IPS-20b (cell line): Measurements from ENCODE around the gene TBX4.

Source experiments
- H3K27ac ChIP-seq: one replicate; pipeline ENCODE4 v1.5.1; 2013; ENCODE audit warnings: low read length
- H3K27me3 ChIP-seq: 2 replicates; pipeline ENCODE4 v1.6.1; 2013; ENCODE audit warnings: mild to moderate bottlenecking, low read length, inconsistent platforms; ENCODE audit not compliant: insufficient read depth
- H3K36me3 ChIP-seq: 2 replicates; pipeline ENCODE4 v1.6.1; 2013; ENCODE audit warnings: low read depth, mild to moderate bottlenecking, inconsistent platforms, low read length, moderate library complexity; ENCODE audit not compliant: insufficient read depth
- H3K4me1 ChIP-seq: 2 replicates; pipeline ENCODE4 v1.6.1; 2013; ENCODE audit warnings: mild to moderate bottlenecking, control low read depth, inconsistent platforms, low read length, moderate library complexity; ENCODE audit not compliant: insufficient read depth
- H3K4me3 ChIP-seq: 2 replicates; pipeline ENCODE4 v1.5.1; 2013; ENCODE audit warnings: mild to moderate bottlenecking, low read length, inconsistent platforms
- H3K9ac ChIP-seq: 2 replicates; pipeline ENCODE4 v1.6.1; 2013; ENCODE audit warnings: low read depth, mild to moderate bottlenecking, inconsistent platforms, low read length, moderate library complexity
- H3K9me3 ChIP-seq: 2 replicates; pipeline ENCODE4 v1.6.1; 2013; ENCODE audit warnings: mild to moderate bottlenecking, low read depth, low read length, inconsistent platforms; ENCODE audit not compliant: insufficient read depth

TBX4 gene

DNA sequence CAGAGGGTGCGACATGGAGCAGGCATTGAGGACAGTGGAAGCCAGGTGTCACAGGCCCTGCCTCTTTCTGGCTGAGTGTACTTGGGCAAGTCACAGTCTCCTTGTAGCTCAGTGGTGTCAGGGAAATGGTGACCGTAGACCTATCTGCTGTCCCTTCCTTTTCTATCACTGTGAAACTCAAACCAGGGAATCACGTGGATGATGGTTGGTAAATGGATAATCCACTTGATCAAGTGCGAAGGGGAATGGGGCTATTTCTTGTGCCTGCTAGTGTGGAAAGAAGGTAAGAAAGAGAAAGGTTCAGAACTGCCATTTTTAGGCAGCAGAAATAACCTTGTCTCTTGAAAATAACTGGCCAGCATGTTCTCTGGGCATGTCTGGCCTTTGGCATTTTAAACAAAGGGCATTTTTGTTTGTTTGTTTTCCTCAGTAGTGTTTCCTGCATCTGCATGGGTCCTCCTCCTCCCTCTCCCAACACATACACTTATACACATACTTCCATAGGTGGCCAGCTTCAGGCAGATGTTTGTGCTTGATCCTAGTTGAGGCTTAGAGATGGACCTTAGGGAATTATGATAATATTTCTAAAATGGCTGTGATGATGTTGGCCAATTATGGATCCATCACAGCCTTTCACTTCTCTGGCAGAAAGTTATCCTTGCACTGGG is 7.1 kb downstream of the TBX4 start:
- Histone ChIP-seq H3K4me3 (no peak overlapping the region), H3K9me3 (peaks cover 11% of the 10 kb centered on the region; the same call in 1 of the 2 replicates), H3K27ac (no peak overlapping the region), H3K36me3 (no peaks in the 10 kb centered on the region), H3K4me1 (no peaks in the 10 kb centered on the region), H3K27me3 (peaks cover 100% of the 10 kb centered on the region), H3K9ac (no peak overlapping the region)

DNA sequence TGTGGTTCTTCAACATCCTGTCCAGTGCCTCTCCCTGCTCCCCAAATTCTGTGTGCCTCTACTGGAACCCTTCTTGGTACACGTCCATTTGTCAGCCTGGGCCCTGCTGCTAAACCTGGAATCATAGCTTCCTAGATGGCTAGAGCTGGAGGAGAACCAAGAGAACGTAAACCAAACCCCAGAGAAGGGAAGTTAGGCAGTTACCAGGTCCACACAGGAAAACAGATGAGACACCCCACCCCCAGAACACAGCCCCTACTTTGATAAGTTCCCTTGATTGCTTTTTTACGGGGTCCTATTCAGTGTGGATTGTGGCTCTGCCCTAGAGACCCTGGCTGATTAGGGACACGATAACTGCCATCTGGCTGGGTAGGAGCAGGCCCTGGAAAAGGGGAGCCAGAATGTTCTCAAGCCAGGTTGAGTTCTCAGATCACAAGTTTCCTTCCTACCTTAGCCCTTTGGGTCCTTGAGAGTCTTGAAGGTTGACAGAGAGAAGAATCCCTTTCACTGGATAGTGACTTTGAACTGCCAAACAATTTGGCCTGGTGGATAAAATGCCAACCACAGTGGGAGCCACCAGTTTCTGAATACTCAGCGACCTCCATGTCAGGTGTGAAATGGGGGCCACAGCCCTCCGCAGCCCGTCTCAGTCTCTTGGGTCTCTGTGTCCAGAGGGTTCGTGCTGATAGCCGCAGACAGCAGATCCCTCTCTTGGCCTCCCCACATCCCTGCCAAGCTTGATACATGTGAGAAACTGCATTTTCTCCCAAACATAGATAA is 7.9 kb downstream of the TBX4 start:
- Histone ChIP-seq H3K36me3 (no peaks in the 10 kb centered on the region), H3K9me3 (peaks cover 11% of the 10 kb centered on the region; the same call in 1 of the 2 replicates), H3K4me1 (no peaks in the 10 kb centered on the region), H3K27me3 (peaks cover 100% of the 10 kb centered on the region), H3K9ac (no peak overlapping the region), H3K4me3 (no peak overlapping the region), H3K27ac (no peak overlapping the region)

DNA sequence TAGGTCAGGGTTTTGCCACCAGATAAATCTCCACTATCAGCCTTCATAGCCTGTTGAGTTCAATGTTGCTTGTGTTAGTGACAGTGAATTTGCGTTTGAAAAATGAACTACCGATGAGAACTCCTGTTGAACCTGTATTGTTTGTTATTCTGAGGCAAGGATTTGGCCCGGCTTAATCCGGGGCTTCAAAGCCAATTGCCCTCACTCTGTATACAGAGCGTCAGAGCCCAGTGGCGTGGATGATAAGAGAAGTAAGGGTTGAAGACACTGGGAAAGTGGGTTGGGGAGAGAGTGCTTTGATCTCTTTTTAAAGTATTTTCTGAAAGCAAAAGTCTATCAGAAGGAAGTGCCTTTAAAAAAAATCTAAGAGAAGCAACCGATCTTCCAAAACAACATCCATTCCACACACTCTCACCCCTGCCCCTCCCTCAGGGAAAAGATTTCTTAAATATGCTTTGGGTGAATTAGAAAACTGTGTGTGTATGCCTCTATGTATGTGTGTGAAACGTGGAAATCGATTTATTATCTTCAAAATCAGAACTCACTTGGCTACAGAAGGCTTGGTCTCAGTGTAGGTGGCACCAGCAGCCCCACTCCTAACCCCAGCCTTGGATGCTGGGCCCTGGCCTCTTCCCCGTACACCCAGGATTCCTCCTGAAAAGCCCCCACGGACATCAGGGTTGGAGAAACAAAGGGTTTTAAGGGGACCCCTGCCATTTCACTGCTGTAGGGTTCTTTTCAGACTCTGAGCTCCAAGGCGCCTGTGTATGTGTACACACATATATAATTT is 8.8 kb downstream of the TBX4 start:
- Histone ChIP-seq H3K4me1 (no peaks in the 10 kb centered on the region), H3K9ac (no peak overlapping the region), H3K9me3 (peaks cover 11% of the 10 kb centered on the region; the same call in 1 of the 2 replicates), H3K27me3 (peaks cover 100% of the 10 kb centered on the region), H3K36me3 (no peaks in the 10 kb centered on the region), H3K4me3 (no peak overlapping the region), H3K27ac (no peak overlapping the region)

DNA sequence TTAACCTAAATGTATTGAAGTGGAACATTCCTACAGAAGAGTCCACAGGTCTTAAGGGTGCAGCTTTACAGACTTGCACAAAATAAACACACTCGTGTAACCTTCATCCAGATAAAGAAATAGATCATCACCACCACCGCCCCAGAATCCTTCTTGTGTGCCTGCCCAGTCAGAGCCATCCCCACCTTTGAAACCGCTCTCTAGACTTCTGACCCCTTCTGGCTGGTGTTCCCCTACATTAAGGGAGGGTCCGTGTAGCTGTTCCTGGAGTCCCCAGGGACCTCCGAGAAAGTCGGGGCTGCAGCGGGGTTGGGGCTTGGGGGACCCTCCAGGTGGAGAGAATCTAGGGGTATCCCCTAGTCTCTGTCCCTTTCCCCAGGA is 9.4 kb downstream of the TBX4 start:
- peaks cover 100% of the 10 kb centered on the region for H3K27me3 ChIP-seq
- H3K9ac ChIP-seq = no peak overlapping the region
- H3K9me3 ChIP-seq = peaks cover 11% of the 10 kb centered on the region; the same call in 1 of the 2 replicates
- H3K27ac ChIP-seq = no peak overlapping the region
- H3K36me3 ChIP-seq = no peaks in the 10 kb centered on the region
- peak overlapping the region; percentile 53; the same call in 1 of the 2 replicates for H3K4me3 ChIP-seq
- no peaks in the 10 kb centered on the region for H3K4me1 ChIP-seq

DNA sequence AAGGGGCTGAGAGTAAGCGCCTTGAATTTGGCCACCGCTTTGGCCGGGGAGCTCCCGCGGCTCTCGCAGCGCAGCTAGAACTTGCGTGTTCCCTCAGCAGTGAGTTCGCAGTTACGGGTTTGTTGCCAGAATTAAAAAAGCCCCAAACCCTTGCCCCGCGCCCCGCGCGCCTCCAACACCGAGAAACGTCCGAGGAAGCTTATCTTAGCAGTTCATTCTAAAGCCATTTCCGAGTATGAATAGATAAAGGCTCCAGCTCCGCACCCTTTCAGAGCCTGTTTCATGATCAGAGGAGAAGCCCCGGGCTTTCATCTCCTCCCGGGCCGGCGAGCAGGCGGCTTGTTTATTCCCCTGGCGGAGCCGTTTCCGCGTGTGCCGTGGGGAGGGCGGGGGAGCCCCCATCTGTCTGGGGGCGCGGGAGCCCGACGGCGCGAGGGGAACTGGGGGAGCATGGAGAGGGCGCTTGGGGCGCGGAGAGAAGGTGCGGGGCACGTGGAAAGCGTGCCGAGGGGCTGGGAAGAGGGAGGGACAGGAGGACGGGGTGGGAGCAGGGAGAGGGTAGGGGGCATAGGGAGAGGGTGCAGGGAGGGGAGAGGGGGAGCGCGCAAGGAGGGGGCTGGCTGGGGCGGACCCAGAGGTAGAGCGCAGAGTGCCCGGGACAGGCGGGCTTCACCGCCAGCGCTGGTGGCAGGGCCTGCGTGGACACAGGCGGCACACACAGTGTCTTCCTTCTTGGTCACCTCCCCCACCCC is 9.9 kb downstream of the TBX4 start:
- peaks cover 100% of the 10 kb centered on the region for H3K27me3 ChIP-seq

DNA sequence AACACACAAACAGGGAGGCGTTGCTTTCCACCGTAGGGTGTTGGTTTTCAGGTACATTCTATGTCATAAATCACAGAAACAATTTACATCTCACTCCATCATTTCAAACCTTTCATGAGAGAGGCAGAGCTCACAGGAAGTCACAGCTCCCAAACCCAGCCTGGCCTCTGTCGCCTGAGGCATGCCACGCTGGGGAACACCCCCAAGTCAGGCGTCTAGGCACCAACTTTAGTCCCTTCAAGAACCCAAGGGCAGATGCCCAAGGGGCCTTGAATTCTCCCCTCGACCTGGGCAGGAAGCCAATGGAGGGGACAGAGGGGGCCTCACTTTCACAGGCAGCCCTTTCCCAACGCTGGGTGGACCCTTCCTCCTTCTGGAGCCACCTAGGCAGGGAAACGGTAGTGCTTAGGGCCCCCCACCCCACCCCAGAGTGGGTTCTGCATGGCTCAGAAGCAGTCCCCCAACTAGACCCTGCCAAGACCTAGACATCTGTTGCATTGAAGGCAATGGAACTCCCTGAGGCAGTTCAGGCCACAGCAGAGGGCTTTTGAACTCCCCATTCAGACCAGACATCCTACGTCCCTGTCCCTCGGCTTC is 10.6 kb downstream of the TBX4 start:
- Histone ChIP-seq H3K27ac (no peak overlapping the region), H3K9me3 (peaks cover 11% of the 10 kb centered on the region; the same call in 1 of the 2 replicates), H3K27me3 (peaks cover 99% of the 10 kb centered on the region), H3K4me3 (peak overlapping the region; percentile 27; the same call in 1 of the 2 replicates), H3K4me1 (peaks cover 2% of the 10 kb centered on the region; the same call in 1 of the 2 replicates), H3K36me3 (no peaks in the 10 kb centered on the region), H3K9ac (no peak overlapping the region)

More for the DNA sequence above, 9.9 kb downstream of the TBX4 start:
- H3K9me3 ChIP-seq = peaks cover 11% of the 10 kb centered on the region; the same call in 1 of the 2 replicates
- H3K36me3 ChIP-seq = no peaks in the 10 kb centered on the region
- no peak overlapping the region for H3K9ac ChIP-seq
- H3K27ac ChIP-seq = no peak overlapping the region
- H3K4me3 ChIP-seq = peak overlapping the region; percentile 53
- H3K4me1 ChIP-seq = no peaks in the 10 kb centered on the region

DNA sequence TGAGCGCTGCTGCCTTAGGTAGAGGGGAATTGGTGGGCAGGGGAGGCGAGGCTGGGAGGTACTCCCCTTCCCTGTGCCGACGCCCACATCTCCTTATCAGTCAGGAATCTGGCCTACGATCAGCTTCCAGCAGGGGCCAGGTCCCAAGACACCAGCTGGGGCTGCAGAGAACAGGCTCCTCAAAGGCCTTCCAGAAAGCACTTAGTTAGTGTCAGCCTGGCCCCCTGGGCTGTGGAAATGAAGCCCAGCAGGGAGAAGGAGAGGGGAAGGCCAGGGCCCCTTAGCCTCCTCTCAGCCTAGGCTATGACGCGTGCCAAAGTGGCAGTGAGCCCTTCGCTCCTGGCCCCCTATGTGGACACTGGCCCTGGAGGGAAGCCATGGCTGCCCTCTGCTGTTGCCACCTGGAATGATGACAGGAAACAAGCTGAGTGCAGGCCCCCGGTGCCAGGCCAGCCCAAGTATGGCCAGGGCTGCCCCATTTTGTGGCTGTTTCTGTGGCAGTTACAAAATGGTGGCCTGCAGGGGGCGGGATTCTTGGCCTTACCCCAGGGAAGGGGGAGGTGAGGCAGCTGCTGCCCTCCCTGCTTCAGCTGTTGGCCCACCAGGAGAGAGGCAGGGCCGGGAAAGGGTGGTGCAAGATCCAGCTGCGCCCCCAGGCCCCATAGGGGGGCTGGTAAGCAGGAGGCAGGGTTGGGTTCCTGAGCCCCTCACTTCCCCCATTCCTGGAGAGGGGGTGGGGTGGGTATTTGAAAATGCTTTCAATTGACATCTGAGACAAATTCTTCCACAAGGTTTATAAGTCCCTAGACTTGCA is 11.3 kb downstream of the TBX4 start:
- Histone ChIP-seq H3K9me3 (peaks cover 11% of the 10 kb centered on the region; the same call in 1 of the 2 replicates), H3K27me3 (peaks cover 99% of the 10 kb centered on the region), H3K4me1 (peaks cover 5% of the 10 kb centered on the region; the same call in 1 of the 2 replicates), H3K36me3 (no peaks in the 10 kb centered on the region), H3K27ac (no peak overlapping the region), H3K4me3 (no peak overlapping the region), H3K9ac (no peak overlapping the region)

DNA sequence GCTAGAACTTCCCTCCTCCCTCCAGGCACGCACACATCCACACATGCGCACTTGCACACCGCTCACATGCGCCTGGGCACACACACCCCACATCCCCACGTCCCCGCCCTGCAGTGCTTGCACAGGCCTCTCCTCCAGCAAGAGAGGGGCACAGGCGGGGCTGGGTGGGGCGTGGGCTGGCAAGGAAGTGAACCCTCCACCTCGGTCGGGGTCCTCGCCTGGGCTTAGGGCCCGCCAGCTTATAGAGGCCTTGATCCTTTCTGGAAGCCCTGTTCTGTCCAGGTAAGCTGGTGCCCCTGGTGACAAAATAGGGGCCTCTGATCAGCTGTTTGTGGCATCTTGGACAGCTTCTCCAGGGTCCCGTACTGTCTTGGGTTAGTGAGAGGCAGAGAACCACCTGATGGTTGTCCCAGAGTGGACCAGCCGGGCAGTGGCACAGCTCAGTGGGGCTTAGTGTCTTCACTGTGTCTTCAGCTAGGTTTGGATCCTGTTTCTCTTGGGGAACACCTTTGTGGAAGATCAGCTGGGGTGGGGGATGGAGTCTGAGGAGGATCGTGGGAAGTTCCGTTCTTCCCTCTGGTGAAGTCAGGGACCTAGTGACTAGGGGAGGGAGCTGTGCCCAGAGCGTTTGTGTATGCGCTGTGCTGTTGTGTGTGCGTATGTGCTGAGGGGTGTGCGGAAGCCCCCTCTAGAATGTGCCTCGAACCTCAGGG is 12.1 kb downstream of the TBX4 start:
- Histone ChIP-seq H3K27ac (no peak overlapping the region), H3K4me1 (peaks cover 5% of the 10 kb centered on the region; the same call in 1 of the 2 replicates), H3K4me3 (no peak overlapping the region), H3K9me3 (peaks cover 9% of the 10 kb centered on the region; the same call in 1 of the 2 replicates), H3K27me3 (peaks cover 99% of the 10 kb centered on the region), H3K9ac (no peak overlapping the region), H3K36me3 (no peaks in the 10 kb centered on the region)

DNA sequence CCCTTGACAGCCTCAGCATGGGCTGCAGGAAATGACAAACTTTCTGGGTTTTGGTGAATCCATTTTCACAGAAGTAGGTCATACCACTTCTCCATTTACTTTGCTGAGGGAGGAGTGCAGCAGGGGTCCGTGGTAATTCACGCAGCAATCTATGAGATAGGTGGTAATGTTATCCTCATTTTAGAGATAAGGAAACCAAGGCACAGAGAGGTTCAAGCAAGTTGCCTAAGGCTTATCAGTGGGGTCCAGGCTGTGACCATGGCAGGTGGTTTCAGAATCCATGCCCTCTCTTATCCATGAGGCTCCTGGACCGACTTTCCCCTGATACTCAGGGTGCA is 12.6 kb downstream of the TBX4 start:
- Histone ChIP-seq H3K27ac (no peak overlapping the region), H3K9me3 (peaks cover 8% of the 10 kb centered on the region; the same call in 1 of the 2 replicates), H3K9ac (no peak overlapping the region), H3K36me3 (no peaks in the 10 kb centered on the region), H3K27me3 (peaks cover 99% of the 10 kb centered on the region), H3K4me3 (no peak overlapping the region), H3K4me1 (peaks cover 5% of the 10 kb centered on the region; the same call in 1 of the 2 replicates)
